ENCODE results near the gene SUPT6H.
A peak's percentile ranks its signal among the peaks of the same experiment; 100 is the strongest.

Gene SUPT6H

DNA sequence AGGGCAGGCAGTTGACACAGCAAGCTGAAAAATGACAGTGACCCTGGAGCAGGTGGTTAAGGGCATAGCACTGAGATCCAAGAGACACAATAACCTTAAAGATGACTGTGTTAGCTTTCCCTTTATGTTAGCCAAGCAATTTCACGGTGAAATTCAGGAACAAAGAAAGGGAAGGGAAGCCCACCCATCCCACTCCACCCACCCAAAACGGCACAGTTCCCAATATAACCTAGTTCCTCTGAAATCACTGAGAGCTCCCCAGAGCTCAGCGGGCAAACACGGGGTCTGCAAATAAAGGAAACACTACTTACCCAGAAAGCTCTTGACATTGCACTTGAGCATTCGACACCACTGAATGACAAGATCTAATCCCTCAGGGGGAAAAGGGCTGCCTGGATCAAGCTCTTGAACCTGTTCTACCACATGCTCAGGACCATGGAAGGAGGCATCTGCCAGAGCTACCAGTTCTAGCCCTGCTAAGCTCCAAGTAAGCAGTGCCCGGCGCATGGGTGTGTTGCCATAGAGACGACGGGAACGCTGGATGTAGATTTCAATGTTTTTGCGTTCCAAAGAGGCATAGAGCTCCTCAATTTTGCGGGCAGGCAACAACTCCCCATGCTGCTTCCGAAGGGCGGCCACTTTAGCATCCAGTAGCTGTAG lies 27.7 kb upstream of the SUPT6H start:
- ChIA-PET POLR2A (ENCODE audit: low non-redundant PET) (interaction anchor here (1.2 kb wide), 1 partner anchor 10 kb away, joined by 7 read pairs; the partner anchor contains the start of gene BLTP2), CTCF (interaction anchor here (0.6 kb wide), 1 partner anchor 296 kb away, joined by 3 read pairs; no protein-coding TSS in a partner anchor)
- H3K27ac ChIP-seq = no peak overlapping the region
- no peak for DNase-seq (ENCODE audit: low spot score)
- TF ChIP-seq, protein P1, sequence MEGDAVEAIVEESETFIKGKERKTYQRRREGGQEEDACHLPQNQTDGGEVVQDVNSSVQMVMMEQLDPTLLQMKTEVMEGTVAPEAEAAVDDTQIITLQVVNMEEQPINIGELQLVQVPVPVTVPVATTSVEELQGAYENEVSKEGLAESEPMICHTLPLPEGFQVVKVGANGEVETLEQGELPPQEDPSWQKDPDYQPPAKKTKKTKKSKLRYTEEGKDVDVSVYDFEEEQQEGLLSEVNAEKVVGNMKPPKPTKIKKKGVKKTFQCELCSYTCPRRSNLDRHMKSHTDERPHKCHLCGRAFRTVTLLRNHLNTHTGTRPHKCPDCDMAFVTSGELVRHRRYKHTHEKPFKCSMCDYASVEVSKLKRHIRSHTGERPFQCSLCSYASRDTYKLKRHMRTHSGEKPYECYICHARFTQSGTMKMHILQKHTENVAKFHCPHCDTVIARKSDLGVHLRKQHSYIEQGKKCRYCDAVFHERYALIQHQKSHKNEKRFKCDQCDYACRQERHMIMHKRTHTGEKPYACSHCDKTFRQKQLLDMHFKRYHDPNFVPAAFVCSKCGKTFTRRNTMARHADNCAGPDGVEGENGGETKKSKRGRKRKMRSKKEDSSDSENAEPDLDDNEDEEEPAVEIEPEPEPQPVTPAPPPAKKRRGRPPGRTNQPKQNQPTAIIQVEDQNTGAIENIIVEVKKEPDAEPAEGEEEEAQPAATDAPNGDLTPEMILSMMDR (conservative IDR thresholded peaks at IDR 0.05; ENCODE audit: low read depth) = no peak

GRCh38 chr17:28635506-28635905 lies 26.5 kb upstream of the SUPT6H start:
- ChIA-PET POLR2A (ENCODE audit: low non-redundant PET) (no interaction called here), CTCF (no interaction called here)
- TF ChIP-seq, protein P1 (conservative IDR thresholded peaks at IDR 0.05; ENCODE audit: low read depth) = no peak
- no peak for DNase-seq (ENCODE audit: low spot score)
- no peak overlapping the region for H3K27ac ChIP-seq

DNA sequence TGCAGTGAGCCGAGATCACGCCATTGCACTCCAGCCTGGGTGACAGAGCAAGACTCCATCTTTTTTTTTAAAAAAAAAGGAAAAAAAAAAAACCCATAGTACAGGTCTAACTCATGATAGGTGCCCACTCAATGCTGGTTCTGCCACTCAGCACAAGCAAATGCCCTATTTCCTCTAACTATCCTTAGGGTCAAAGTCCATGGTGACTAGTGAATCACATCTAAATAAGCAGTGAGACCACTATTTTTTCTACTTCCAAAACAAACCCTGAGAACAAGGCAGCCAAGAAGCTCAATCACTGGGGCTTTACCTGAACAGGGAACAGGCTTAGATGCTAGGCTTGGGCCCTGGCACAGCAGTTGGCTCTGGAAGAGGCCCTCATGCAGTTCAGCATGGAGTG lies 20.4 kb upstream of the SUPT6H start:
- ChIA-PET POLR2A (ENCODE audit: low non-redundant PET) (no interaction called here), CTCF (no interaction called here)
- H3K27ac ChIP-seq = no peak overlapping the region
- no peak for DNase-seq (ENCODE audit: low spot score)
- TF ChIP-seq, protein P1 (conservative IDR thresholded peaks at IDR 0.05; ENCODE audit: low read depth) = no peak

GRCh38 chr17:28643983-28644786 lies 17.8 kb upstream of the SUPT6H start:
- DNase-seq (ENCODE audit: low spot score) = peak; percentile 57
- H3K27ac ChIP-seq = peak overlapping the region; percentile 75
- ChIA-PET POLR2A (ENCODE audit: low non-redundant PET) (interaction anchor here (0.6 to 2.2 kb wide), 4 partner anchors 10 to 170 kb away, joined by 3 to 7 read pairs (median 4); partner anchors contain the start of genes RPL23A, SDF2 and SUPT6H), CTCF (interaction anchor here (0.6 to 1.3 kb wide), 3 partner anchors 32 to 1822 kb away, joined by 3 to 5 read pairs (median 4); no protein-coding TSS in a partner anchor)
- TF ChIP-seq, protein P1 (conservative IDR thresholded peaks at IDR 0.05; ENCODE audit: low read depth) = peak; percentile 59

- ChIA-PET POLR2A (ENCODE audit: low non-redundant PET) (interaction anchor here (0.6 to 2.2 kb wide), 5 partner anchors 11 to 234 kb away, joined by 3 to 7 read pairs (median 4); partner anchors contain the start of gene RPL23A), CTCF (interaction anchor here (0.6 to 1.1 kb wide), 3 partner anchors 12 to 321 kb away, joined by 3 to 7 read pairs (median 4); no protein-coding TSS in a partner anchor)
- DNase-seq (ENCODE audit: low spot score) = peak; percentile 98
- peak within 1 kb of the TSS; percentile 75 for H3K27ac ChIP-seq
- TF ChIP-seq, protein P1 (conservative IDR thresholded peaks at IDR 0.05; ENCODE audit: low read depth) = no peak
Observed at GRCh38 chr17:28644787-28645575, 17.0 kb upstream of the SUPT6H start, which contains the start of gene BLTP2. BLTP2 (minus strand) TSS chr17:28645158; CDS start chr17:28645056, 102 bp downstream.
